Activated T-cell treated with anti-CD3 and anti-CD28 coated beads for 48 hours (primary cell): ENCODE measurements around the gene SCYGR3.

ENCODE experiments used
- DNase-seq: peaks from one replicate; pipeline ENCODE4 v3.0.0-alpha.2; 2020; ENCODE audit warnings: low read depth

The SCYGR3 gene, protein sequence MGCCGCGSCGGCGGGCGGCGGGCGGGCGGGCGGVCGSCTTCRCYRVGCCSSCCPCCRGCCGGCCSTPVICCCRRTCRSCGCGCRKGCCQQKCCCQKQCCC

DNA sequence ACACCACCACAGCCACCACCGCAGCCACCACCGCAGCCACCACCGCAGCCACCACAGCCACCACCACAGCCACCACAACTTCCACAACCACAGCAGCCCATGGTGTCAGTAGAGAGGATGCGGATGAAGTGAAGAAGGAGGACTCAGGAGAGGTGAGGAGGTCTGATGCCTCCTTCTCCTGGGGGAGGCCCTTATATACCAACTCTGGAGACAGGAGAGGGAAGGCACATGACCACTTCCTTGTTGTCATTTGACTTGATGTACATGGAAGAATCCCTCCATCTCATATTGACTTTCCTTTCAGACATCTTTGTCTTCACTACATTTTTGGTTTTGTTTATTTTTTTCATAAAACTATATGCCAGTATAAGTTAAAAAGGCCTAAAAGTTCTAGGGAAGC, at the start of gene SCYGR3:
TSS of gene SCYGR3 (minus strand) at position 101 of the 400 bp plus-strand sequence. CDS start at position 101, 0 bp downstream.
- DNase-seq: no peak

DNA sequence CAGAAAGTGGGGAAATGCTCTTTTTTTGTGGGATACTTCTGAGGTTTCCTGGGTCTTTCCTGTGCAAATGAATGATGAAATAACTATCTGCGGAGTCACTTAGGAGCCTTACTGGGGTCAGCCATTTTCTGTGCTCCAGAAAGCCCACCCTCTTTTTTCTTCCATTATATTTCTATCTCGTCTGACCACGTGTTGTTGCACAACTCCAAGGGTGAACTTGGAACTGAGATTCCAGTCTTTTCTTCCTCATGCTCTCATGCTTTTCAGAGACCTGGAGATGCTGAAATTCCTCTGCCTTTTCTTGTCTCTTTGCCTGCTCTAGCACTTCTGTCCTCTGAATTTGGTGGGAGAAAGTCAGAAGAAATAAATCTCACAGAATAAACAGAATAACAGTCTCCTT, 47.2 kb upstream of the SCYGR3 start:
- no peak for DNase-seq

- no peak for DNase-seq
These were observed 46.5 kb upstream of the SCYGR3 start for GRCh38 chr2:227661025-227661649.

GRCh38 chr2:227657199-227657845, 42.7 kb upstream of the SCYGR3 start:
- DNase-seq: no peak

GRCh38 chr2:227655454-227655853, 40.8 kb upstream of the SCYGR3 start:
- no peak for DNase-seq

- DNase-seq: no peak
These were observed 39.8 kb upstream of the SCYGR3 start for GRCh38 chr2:227654426-227654825.

DNA sequence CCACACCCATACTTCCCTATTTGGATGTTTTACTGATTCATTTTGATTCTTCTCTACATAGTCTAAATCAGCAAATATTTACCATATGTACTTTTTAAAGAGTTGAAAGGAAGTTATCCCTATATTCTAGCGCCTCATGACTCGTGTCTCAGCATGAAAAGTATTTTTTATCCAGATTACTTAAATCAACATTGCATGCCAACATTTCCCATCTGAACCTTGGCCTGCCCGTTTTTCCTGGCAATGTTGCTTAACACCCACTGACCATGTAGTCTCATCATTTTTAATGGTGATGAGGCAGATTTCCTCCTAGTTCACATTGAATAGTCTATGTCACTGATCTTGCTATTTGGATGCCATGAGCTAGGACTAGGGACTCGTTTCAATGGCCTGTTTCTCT, 38.8 kb upstream of the SCYGR3 start:
- no peak for DNase-seq

- no peak for DNase-seq
These were observed 29.4 kb upstream of the SCYGR3 start for GRCh38 chr2:227643990-227644551.

DNA sequence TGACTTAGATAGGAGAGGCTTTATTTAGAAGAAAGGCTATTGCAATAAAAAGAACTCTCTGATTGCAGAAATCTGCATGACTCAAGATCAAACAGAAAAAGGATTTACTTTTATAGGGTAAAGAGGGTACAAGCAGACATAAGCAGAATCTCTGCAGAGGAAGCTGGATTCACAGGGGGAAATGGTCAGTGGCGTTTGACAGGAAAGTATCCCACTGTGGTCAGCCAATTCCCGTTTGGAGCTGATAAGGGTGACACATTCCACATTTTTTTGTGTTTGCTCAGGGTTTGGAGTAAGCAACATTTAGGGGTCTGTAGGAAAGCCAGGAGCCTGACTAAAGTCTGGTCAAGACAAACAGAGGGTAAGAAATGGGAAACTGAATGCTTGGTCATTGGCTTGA, 28.0 kb upstream of the SCYGR3 start:
- no peak for DNase-seq

DNA sequence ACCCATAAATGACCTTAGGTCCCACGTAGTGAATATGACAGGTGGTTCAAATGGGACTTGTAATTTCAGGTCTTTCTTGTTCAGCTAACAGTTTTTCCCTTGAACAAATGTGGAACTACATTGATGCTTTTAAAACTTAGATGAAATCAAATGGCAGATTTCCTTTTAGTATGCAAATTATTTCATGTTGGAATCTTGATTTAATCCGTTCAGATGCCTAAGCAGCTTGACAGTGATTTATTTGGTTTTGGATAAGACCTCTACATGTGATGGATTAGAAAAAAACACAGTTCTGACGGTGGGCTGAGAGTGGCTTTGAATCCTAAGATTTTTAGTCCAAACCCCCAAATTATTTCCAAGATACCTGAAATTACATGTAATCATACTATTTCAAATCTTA, 19.6 kb upstream of the SCYGR3 start:
- no peak for DNase-seq

DNA sequence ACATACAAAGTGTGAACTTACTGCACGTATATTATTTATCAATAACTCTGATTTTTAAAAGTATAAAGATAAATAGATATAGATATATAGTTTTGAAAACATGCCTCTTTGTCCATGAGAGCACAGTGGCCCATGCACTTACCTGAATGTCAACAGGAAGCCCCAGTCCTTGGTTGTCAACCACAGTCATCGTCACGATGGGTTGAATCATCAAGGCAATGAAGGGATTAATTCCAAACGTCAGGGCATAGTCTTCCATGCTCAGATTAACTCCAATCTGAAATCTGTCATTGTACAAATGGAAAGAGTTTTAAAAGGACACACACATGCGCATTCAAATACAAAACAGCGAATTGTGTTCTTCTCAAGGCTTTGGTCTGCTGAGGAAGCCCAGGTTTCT, 18.2 kb upstream of the SCYGR3 start:
- no peak for DNase-seq

DNA sequence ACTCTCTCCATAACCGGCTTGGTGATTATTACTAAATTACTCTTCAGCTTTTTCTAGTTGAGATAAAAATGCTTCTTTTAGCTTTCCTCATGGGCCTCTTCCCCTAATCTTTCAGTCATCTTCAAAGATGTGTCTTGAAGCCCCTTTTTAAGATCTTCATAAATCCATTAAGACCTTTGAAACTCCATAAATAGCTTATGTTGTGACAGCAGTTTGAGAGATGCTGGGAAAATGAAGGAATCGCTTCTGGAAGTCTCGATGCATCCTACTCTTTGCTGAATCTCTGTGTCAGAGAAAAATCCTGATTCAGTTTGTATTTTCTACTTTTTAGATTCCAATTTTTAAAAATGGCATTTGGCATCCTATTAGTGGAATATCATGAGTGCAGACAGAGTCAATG, 15.7 kb upstream of the SCYGR3 start:
- DNase-seq: no peak

- no peak for DNase-seq
These were observed 14.8 kb upstream of the SCYGR3 start for GRCh38 chr2:227629435-227629834.

DNA sequence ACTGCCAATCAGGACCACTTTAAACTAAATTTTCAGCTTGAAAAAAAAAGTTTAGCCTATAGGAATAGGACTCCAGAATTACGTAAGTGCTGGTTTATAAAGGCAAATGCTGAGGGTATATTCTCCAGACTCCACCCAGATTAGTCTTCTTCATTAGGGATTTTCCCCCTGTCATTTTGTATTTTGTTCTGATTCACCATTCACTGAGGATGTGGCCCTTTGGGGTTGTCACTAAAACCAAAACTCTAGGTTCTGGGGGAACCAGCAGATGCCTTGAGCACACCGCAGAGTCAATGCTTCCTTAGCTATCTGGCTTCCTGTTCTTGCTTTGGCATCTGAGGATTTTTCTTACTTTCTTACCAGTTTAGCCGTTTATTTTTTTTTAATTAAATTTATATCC, 13.1 kb upstream of the SCYGR3 start:
- DNase-seq: no peak

GRCh38 chr2:227626580-227627151, 12.0 kb upstream of the SCYGR3 start:
- DNase-seq: no peak

- DNase-seq: no peak
These were observed 10.8 kb upstream of the SCYGR3 start for GRCh38 chr2:227625420-227625819.

GRCh38 chr2:227623226-227623625, 8.6 kb upstream of the SCYGR3 start:
- no peak for DNase-seq

DNA sequence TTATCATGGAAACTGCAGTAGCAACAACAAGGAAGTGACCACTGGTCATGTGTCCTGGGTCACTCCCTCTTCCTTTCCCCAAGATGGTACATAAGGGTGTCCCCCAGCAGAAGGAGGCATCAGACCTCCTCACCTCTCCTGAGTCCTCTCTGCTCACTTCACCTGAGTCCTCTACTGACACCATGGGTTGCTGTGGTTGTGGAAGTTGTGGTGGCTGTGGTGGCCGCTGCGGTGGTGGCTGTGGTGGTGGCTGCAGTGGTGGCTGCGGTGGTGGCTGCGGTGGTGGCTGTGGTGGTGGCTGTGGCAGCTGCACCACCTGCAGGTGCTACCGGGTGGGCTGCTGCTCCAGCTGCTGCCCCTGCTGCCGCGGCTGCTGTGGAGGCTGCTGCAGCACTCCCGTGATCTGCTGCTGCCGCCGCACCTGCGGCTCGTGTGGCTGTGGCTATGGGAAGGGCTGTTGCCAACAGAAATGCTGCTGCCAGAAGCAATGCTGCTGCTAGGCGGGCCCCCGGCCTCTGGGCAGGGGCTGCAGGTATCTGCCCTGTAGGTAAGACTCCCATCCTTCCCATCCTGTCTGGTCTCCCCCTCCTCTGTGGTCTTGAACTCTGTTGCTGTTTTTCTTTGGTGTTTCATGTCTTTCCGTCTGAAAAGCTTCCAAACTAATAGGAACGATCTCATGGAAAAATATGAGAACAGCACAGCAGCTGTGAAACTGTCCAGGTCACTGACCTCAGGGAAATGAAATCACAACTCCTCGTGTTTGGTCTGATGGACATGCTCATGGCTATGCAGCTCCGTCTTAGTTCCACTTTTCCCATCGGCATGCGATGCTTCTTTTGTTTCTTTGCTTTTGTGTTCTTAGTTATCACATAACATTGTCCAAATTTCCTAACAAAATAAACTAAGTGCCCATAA, 2.9 kb upstream of the SCYGR3 start, which contains the start of gene SCYGR4:
TSS of gene SCYGR4 (plus strand) at position 183 of the 915 bp plus-strand sequence. CDS start at position 183, 0 bp downstream.
- no peak for DNase-seq

DNA sequence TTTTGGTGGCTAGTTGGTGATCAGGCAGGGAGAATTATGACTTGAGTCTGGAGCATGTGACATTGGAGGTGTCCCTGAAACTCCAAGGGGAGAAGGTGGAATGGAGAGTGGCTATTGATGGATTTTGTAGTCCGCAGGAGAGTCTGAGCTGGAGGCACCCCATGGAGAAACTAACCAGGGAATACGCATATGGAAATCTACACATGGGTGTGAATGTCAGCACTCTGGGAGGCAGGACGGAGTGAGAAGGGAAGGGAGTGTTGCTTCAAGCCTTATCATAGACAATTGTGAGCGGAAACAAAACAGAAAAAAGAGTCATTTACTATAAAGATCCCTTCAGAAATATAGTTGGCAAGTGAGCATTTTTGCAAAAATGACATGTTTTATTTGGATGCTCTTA, 2.0 kb upstream of the SCYGR3 start:
- no peak for DNase-seq

DNA sequence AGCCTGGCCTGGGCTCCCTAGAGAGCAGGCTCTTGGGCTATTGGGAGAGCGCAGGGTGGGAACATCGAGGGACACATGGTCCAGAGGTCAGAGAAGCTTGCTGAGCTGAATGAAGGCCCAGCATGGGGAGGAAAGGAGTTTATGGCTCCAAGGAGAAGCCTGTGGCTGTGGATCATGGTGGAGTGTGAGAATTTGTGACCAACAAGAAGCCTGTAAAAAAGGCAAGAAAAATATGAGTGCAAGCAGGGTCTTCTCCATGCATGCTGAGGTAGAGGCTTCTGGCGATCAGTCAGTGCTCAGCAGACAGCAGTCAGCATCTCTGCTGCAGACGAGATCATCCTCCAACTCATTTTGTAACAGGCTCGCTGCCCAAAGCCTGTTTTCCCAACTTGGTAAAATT, 1.3 kb upstream of the SCYGR3 start:
- no peak for DNase-seq

- DNase-seq: no peak
These were observed 541 bp upstream of the SCYGR3 start for GRCh38 chr2:227615181-227615580.

DNA sequence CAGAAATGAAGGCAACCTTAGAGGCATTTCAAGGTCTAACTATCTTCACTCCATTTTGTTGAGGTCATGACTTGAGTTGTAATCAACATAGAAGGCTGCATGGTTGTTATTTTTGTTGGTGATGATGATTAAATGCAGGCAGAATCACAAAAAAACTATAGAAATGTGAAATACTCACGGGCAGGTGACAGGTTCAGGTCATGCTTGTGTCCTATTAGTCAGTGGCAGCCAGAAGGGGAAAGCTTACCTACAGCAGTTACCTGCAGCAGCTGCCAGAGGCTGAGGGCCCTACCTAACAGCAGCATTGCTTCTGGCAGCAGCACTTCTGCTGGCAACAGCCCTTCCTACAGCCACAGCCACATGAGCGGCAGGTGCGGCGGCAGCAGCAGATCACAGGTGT, 394 bp downstream of the SCYGR3 start:
- DNase-seq: no peak
